Thyroid gland (tissue), 4 donors: ENCODE measurements around the gene DCAF11.

Source experiments
- CTCF ChIP-seq, 6 experiments: fragments of 200-600 bp in 3 of 6; fragments of 450-650 bp in 3 of 6; sonication (generic) in 3 of 6; IDR thresholded peaks; one replicate each; pipeline ENCODE4 v1.5.1; 2016 to 2019; ENCODE audit warnings: antibody characterized with exemption in 6 of 6, mild to moderate bottlenecking in 2 of 6, inconsistent platforms in 1 of 6, moderate library complexity in 1 of 6
- POLR2A ChIP-seq, 2 donors: fragments of 450-650 bp; IDR thresholded peaks; one replicate each; pipeline ENCODE4 v1.6.1; 2017; ENCODE audit warnings: antibody characterized with exemption in 2 of 2, mild to moderate bottlenecking in 2 of 2, moderate library complexity in 1 of 2

GRCh38 chr14:24123424-24124417 lies 9.1 kb downstream of the DCAF11 start:
- TF ChIP-seq CTCF (IDR thresholded peaks at IDR 0.05) = no peak
- TF ChIP-seq POLR2A (IDR thresholded peaks at IDR 0.05) = no peak
